ENCODE results near the gene SNX3. TPM values are rescaled to one million over a fixed set of nuclear protein-coding genes. Genes with fewer than 3 reads are reported as not detected.

The SNX3 gene
- total RNA-seq, 4 donors from 2014 or later = 96.5 to 155 (median 107) TPM

- Histone ChIP-seq H3K36me3 (peaks cover 0 to 37% (median 0%) of the 10 kb centered on the region in 3 donors), H3K27ac (no peak overlapping the region), H3K4me3 (no peak overlapping the region), H3K27me3 (no peaks in the 10 kb centered on the region), H3K9me3 (peaks cover 0 to 3% (median 0%) of the 10 kb centered on the region in 3 donors), H3K4me1 (peaks cover 0 to 6% (median 0%) of the 10 kb centered on the region in 3 donors)
- no peak for DNase-seq
- 92 to 94% methylated on average over 2 of the region's 2 CpGs for WGBS, 2 donors
- TF ChIP-seq, protein P1, sequence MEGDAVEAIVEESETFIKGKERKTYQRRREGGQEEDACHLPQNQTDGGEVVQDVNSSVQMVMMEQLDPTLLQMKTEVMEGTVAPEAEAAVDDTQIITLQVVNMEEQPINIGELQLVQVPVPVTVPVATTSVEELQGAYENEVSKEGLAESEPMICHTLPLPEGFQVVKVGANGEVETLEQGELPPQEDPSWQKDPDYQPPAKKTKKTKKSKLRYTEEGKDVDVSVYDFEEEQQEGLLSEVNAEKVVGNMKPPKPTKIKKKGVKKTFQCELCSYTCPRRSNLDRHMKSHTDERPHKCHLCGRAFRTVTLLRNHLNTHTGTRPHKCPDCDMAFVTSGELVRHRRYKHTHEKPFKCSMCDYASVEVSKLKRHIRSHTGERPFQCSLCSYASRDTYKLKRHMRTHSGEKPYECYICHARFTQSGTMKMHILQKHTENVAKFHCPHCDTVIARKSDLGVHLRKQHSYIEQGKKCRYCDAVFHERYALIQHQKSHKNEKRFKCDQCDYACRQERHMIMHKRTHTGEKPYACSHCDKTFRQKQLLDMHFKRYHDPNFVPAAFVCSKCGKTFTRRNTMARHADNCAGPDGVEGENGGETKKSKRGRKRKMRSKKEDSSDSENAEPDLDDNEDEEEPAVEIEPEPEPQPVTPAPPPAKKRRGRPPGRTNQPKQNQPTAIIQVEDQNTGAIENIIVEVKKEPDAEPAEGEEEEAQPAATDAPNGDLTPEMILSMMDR (IDR thresholded peaks at IDR 0.05) = no peak
- no peak for TF ChIP-seq POLR2A (IDR thresholded peaks at IDR 0.05)
- intact Hi-C loops (cut with DNase I) = no loop called here
Observed at GRCh38 chr6:108242721-108243120, 18.1 kb downstream of the SNX3 start.

GRCh38 chr6:108242259-108242658 lies 18.6 kb downstream of the SNX3 start:
- 93 to 98% methylated on average over 2 of the region's 2 CpGs for WGBS, 2 donors

GRCh38 chr6:108238322-108238721 lies 22.5 kb downstream of the SNX3 start:
- 96 to 97% methylated on average over 4 of the region's 4 CpGs for WGBS, 2 donors
- no peak for DNase-seq
- Histone ChIP-seq H3K27ac (no peak overlapping the region), H3K9me3 (peaks cover 0 to 3% (median 0%) of the 10 kb centered on the region in 3 donors), H3K4me3 (no peak overlapping the region), H3K4me1 (no peaks in the 10 kb centered on the region), H3K27me3 (no peaks in the 10 kb centered on the region), H3K36me3 (peaks cover 0 to 43% (median 0%) of the 10 kb centered on the region in 3 donors)
- intact Hi-C loops (cut with DNase I) = no loop called here
- TF ChIP-seq, protein P1 (IDR thresholded peaks at IDR 0.05) = no peak
- no peak for TF ChIP-seq POLR2A (IDR thresholded peaks at IDR 0.05)

More at GRCh38 chr6:108242259-108242658, 18.6 kb downstream of the SNX3 start:
- TF ChIP-seq, protein P1 (IDR thresholded peaks at IDR 0.05) = no peak
- no peak for TF ChIP-seq POLR2A (IDR thresholded peaks at IDR 0.05)
- Histone ChIP-seq H3K4me3 (no peak overlapping the region), H3K9me3 (peaks cover 0 to 3% (median 0%) of the 10 kb centered on the region in 3 donors), H3K36me3 (peaks cover 0 to 42% (median 0%) of the 10 kb centered on the region in 3 donors), H3K4me1 (peaks cover 0 to 6% (median 0%) of the 10 kb centered on the region in 3 donors), H3K27me3 (no peaks in the 10 kb centered on the region), H3K27ac (no peak overlapping the region)
- intact Hi-C loops (cut with DNase I) = no loop called here
- no peak for DNase-seq

DNA sequence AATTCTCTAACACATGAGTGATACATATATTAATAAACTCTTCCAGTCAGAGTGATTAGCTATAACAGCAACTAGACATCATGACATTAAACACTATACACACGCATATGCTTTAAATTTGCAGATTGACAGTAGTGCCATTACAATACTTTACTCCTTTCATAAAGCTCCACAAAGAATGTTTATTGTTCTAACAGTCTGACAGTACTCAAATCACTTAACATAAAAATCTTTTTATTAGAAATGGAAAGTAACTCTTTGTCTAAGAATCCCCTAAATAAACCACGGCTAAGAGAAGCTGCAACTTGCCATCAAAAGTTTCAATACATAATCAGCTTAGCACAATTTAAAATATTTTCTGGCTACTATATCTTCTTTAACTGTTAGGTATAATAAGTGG lies 24.0 kb downstream of the SNX3 start:
- no peaks in the 10 kb centered on the region for H3K4me1 ChIP-seq
- no peak for TF ChIP-seq POLR2A (IDR thresholded peaks at IDR 0.05)
- TF ChIP-seq, protein P1 (IDR thresholded peaks at IDR 0.05) = no peak
- no peak overlapping the region for H3K27ac ChIP-seq
- no peak for DNase-seq
- intact Hi-C loops (cut with DNase I) = no loop called here
- no peaks in the 10 kb centered on the region for H3K27me3 ChIP-seq
- no peaks in the 10 kb centered on the region for H3K9me3 ChIP-seq
- WGBS, 2 donors = 45 to 47% methylated on average over 2 of the region's 2 CpGs
- peaks cover 0 to 41% (median 0%) of the 10 kb centered on the region in 3 donors for H3K36me3 ChIP-seq
- H3K4me3 ChIP-seq = no peak overlapping the region

DNA sequence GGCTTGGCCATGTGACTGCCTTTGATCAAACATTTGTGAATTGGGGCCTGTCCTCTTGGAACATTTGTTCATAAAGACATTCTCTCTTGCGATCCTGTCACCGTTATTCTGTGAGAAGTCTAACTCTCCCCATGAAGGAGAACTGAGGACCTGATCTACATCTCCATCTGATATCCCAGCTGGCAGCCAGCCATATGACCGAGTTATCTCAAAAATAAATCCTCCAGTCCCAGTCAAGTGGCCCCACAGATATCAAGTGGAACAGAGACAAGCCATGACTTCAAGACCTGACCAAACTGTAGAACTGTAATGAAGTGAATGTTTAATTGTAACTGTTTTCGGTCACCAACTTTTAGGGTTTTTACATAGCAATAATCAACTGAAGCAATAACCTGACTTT lies 25.7 kb downstream of the SNX3 start:
- Histone ChIP-seq H3K4me1 (no peaks in the 10 kb centered on the region), H3K27me3 (no peaks in the 10 kb centered on the region), H3K27ac (no peak overlapping the region), H3K36me3 (peaks cover 0 to 36% (median 0%) of the 10 kb centered on the region in 3 donors), H3K9me3 (no peaks in the 10 kb centered on the region), H3K4me3 (no peak overlapping the region)
- intact Hi-C loops (cut with DNase I) = no loop called here
- 92 to 97% methylated on average over 3 to 4 of the region's 4 CpGs for WGBS, 2 donors
- no peak for DNase-seq
- no peak for TF ChIP-seq POLR2A (IDR thresholded peaks at IDR 0.05)
- TF ChIP-seq, protein P1 (IDR thresholded peaks at IDR 0.05) = no peak

Data from esophagus squamous epithelium (tissue), 5 donors.